Vagina (tissue), 2 donors: ENCODE data around the gene RNF31.

Source experiments
- POLR2A ChIP-seq, 2 donors: fragments of 450-650 bp; IDR thresholded peaks; one replicate each; pipeline ENCODE4 v1.6.1; 2017; ENCODE audit warnings: antibody characterized with exemption in 2 of 2, mild to moderate bottlenecking in 2 of 2, moderate library complexity in 2 of 2
- TF ChIP-seq, protein P1 (sequence below), 3 experiments: fragments of 450-650 bp in 2 of 3; fragments of 200-600 bp in 1 of 3; sonication (generic) in 1 of 3; IDR thresholded peaks; one replicate each; pipeline ENCODE4 v1.5.1; 2017 to 2019; ENCODE audit warnings: antibody characterized with exemption in 3 of 3, mild to moderate bottlenecking in 2 of 3, moderate library complexity in 2 of 3

DNA sequence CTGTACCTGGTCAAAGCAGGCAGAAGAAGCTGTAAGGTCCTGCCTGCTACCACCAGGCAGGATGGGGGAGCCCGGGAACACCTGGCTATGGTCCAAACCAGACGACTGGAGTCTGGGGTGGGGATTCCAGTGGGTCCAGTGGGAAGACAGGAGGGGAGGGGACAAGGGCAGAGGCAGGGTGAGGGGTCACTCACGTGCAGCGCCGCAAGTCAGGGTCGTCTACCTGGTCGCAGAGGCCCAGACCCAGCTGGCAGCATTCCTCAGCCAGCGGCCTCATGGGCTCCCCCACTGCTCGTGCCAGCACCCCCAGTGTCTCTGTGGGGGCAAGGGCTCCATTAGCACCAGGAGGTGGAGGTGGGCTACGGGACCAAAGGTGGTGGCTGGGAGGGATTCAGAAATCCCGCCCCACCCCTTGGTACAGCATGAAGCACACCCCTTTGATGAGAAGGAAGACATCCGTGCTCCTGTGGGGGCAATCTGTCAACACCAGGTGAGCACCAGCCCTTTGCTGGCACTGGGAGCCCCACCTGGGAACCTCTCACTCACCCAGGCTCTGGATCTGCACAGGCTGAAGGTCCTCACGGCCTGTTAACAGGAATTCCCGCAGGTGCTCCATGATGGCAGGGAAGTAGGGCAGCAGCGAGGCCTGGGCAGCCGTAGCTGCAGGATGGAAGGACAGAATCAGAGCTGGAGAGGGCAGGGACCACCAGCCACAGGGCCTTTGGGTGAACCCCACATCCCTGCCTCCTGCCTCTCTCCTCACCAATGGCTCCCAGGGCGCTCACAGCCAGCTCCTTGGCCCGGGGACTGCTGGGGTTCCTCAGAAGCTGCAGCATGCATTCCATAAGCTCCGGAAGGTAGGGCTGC lies 37.0 kb downstream of the RNF31 start:
- no peak for TF ChIP-seq POLR2A (IDR thresholded peaks at IDR 0.05)
- TF ChIP-seq, protein P1, sequence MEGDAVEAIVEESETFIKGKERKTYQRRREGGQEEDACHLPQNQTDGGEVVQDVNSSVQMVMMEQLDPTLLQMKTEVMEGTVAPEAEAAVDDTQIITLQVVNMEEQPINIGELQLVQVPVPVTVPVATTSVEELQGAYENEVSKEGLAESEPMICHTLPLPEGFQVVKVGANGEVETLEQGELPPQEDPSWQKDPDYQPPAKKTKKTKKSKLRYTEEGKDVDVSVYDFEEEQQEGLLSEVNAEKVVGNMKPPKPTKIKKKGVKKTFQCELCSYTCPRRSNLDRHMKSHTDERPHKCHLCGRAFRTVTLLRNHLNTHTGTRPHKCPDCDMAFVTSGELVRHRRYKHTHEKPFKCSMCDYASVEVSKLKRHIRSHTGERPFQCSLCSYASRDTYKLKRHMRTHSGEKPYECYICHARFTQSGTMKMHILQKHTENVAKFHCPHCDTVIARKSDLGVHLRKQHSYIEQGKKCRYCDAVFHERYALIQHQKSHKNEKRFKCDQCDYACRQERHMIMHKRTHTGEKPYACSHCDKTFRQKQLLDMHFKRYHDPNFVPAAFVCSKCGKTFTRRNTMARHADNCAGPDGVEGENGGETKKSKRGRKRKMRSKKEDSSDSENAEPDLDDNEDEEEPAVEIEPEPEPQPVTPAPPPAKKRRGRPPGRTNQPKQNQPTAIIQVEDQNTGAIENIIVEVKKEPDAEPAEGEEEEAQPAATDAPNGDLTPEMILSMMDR (IDR thresholded peaks at IDR 0.05) = no peak
